Measurements from ENCODE around the gene INF2. TPM values are rescaled to one million over a fixed set of nuclear protein-coding genes. Genes with fewer than 3 reads are reported as not detected.
A peak's percentile ranks its signal among the peaks of the same experiment; 100 is the strongest.

INF2 gene
- total RNA-seq, 1 experiment from 2014 or later, result 48.9 TPM

DNA sequence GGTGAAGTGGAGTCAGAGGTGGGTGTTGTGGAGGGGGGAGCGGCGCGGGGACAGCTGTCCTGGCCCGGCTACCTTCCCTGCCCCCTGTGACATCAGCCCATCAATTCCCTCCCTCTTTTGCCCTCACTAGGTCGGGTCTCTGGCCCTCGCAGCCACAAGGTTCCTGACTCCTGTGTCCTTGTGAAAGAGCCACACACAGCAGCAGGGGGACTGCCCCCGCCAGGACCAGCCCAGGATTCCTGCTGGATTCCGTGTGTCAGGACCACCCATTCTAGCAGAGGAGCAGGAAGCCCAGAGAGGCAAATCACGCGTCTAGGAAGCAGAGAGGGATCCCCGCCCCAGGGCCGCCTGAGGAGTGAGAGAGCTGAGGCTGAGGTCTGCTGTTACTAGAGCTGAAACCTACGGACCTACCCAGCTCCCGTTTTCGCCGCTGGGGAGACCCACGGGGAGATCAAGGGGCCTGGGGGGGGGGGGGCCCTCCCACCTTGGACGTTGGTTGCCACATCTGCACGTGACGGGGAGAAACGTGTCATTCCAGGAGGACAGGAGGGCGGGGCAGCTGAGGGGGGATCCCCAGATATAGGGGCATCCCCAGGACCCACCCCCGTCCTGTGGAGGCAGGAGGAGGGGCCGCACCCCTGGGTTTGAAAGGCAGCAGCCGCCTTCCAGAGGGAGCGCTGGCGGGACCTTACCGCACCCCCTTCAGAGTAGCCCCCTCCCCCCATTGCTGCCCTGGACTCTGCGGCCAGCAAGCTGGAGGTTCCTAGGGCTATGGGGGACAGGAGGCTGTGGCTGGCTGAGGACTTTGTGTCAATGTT, 12.5 kb upstream of the INF2 start:
- no peak for DNase-seq (ENCODE audit: low read depth)

GRCh38 chr14:104677512-104678332, 11.7 kb upstream of the INF2 start:
- DNase-seq (ENCODE audit: low read depth), result peak; percentile 90

- DNase-seq (ENCODE audit: low read depth), result peak; percentile 63
These were observed 11.1 kb upstream of the INF2 start for GRCh38 chr14:104678346-104678745.

DNA sequence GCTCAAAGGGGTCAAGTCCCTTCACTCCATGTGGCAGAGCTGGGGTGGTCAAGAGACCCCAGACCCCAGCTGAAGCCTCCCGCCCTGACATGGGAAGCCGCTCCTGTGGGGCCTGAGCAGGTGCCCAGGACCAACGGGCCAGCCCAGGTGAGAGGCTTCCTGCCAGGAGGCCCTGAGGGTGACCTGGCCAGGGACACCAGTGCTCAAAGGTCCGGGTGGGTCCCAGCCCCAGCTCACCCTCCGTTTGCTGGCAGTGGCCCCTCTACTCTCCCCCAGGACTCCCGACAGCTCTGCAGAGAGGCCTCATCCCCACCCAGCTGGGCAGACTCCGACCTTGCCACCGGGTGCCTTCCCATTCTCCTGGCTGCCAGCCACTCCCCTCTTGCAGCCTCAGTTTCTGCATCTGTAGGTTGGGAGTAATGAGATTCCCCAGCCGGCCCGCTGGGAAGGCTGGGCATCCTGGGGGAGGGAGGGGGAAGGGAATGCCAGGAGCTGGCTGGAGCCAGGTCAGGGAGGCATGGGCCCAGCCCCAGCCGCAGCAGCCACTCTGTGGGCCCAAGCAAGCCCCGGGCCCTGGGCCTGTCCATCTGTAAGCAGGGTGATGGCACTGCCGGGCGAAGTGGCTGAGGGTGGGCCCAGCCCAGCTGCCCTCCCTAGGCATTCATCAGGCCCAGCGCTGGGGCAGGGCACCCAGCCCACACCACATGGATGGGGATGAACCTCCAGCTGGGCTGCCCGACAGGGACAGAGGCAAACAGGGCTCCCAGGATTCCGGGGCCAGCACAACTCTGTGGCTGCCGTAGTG, 10.3 kb upstream of the INF2 start:
- DNase-seq (ENCODE audit: low read depth), result no peak

GRCh38 chr14:104680056-104680805, 9.2 kb upstream of the INF2 start:
- peak; percentile 95 for DNase-seq (ENCODE audit: low read depth)

DNA sequence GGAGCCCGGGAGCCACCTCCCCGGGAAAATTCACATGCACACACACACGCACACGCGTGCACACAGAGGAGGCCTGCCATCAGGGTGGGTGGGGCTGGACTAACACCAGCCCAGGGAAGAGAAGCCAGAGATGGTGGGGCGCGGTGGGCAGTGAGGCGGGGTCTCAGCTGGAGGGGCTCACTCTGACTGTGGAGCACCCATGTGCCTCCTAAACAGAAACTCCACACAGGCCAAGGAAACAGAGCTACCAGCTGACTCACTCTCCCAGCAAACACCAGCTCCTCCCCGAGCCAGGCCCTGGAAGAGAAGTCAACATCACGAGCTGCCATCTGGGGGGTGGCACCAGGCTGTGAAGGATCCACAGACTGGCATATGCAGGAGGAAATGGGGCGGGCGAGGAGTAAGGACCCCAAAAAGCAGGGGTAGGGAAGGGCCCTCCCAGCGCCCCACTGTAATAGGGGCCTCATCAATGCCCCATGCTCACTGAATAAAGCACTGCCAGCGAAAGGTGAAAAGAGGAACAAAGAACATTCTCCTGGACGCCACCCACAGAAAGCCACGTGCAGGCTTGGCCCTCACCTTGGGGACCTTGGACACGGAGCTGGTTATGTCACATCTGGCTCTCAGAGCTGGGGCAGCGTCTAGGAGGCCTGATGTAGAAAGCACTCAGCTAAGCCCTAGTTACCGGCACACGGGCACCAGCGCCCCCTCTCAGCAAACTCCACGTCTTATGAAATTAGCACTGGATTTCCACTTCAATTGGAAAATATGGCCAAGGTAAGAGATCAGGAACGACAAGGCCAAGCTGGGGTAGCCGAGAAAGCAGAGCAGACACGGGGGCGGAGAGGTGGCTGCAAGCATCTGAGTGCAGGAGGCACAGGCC, 8.4 kb upstream of the INF2 start:
- DNase-seq (ENCODE audit: low read depth), result peak; percentile 92

DNA sequence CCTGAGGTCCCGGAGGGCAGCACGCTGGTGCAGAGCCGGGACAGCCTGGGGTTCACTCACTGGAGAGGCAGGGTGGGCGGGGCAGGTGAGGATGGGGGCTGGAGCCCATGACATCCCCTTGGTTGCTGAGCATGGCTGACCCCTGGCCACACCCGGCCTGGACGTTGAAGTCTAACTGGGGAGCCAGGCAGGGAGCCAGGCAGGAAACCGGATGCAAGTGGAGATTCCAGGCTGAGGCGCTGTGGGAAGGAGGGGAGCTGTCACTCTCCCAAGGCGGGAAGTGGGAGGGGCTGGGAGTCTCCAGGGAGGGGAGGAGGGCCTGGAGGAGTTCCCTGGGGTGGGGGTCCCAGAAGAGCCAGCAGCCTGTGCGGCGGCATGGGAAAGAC, 7.7 kb upstream of the INF2 start:
- peak; percentile 95 for DNase-seq (ENCODE audit: low read depth)

DNA sequence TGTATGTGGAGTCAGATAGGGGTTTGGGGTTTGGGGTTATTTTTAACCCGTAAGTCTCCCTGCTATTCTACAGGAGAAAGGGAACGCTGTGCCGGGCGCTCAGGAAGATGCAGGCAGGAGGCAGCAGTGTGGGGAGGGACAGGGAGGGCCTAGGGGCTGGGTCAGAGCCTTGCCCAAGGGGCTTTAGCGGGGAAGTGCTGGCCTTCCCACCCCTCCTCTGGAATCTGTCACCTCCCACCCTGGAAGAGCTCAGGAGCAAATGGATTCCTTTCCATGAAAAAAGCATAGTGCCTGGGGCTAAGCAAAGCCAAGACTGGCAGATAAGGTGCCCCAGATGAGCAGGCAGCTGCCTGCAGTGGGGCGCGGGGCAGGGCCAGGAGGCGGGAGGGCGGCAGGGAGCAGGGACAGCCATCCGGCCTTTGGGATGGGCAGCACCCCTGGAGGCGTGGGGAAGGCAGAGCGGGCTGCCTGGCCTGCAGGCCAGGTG, 7.3 kb upstream of the INF2 start:
- peak; percentile 57 for DNase-seq (ENCODE audit: low read depth)

GRCh38 chr14:104683653-104684448, 5.6 kb upstream of the INF2 start:
- DNase-seq (ENCODE audit: low read depth), result no peak

GRCh38 chr14:104684449-104684821, 5.0 kb upstream of the INF2 start:
- no peak for DNase-seq (ENCODE audit: low read depth)

DNA sequence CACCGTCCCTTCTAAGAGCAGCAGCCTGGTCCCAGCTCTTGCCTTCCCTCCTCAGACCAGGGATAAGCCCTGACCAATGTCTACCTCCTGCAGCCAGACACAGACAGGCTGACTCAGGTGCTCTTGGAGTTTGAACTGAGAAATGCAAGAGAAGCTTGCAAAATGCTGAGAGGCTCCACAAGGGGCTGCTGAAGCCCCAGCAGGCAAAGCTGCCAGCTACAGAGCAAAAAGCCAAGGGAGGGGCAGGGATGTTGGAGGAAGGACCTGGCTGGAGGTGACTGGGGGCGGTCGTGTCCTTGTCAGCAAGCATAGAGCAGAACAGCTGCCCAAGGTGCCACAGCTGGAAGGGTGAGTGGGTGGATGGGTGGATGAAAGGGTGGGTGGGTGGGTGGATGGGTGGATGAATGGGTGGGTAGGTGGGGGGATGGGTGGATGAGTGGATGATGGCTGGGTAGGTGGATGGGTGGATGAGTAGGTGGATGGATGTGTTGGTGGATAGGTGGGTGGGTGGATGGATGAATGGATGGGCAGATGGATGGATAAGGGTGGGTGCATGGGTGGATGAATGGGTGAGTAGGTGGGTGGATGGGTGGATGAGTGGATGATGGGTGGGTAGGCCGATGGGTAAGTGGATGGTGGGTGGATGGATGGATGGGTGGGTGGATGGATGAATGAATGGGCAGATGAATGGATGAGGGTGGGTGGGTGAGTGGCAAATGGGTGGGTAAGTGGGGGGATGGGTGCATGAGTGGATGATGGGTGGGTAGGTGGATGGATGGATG, 4.0 kb upstream of the INF2 start:
- no peak for DNase-seq (ENCODE audit: low read depth)

GRCh38 chr14:104685998-104686610, 3.3 kb upstream of the INF2 start:
- no peak for DNase-seq (ENCODE audit: low read depth)

- DNase-seq (ENCODE audit: low read depth), result no peak
These were observed 2.5 kb upstream of the INF2 start for GRCh38 chr14:104686624-104687517.

DNA sequence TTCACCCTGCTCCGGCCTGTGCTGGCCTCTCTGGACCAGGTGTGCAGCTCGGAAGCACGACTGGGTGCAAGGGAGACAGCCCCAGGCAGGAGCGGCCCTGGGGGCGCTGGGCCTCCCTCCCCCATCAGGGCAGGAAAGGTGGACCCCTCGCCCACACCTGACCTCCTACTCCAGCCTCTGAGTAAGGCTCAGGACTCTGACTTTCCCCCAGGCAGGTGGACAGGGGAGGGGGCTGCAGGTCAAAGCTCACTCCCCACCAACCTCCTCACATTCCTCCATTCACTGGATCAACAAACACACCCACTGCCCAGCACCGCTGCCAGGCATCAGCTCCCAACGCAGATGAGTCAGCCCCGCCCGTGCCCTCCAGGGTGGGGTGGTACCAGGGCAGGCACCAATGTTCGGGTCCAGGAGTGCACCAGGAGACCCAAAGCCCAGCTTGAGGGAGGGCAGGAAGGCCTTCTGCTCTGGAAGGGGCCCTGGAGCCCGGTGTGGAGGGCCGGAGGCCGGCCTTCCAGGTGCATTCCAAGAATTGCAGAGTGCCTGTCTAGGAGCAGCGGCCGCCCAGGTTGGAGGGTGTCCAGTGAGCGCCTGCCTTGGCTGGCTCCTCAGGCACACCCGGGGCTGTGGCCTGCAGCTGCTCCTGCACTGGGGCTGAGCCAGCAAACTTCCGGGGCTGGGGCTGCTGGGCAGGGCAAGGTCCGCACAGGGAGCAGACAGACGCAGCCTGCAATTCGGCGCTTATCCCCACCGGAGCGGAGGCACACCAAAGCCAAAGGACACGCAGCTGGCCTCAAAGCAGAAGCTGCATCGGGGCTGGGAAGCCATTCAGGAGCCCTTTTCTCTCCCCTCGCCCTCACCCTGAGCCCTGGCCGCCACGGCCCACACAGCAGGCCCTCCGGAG, 1.6 kb upstream of the INF2 start:
- DNase-seq (ENCODE audit: low read depth), result peak; percentile 86

- DNase-seq (ENCODE audit: low read depth), result peak; percentile 74
These were observed 811 bp upstream of the INF2 start for GRCh38 chr14:104688505-104689108.

Data from Daoy (cell line).